GM21528 (cell line): Measurements from ENCODE around the gene OTOP2.

Experiments
- ATAC-seq: cut with Tn5 transposase; IDR thresholded peaks from one replicate; pipeline ENCODE4 v1.9.1; 2021; ENCODE audit warnings: mild to moderate bottlenecking, moderate library complexity; ENCODE audit not compliant: unreplicated experiment, low FRiP score

The OTOP2 gene

DNA sequence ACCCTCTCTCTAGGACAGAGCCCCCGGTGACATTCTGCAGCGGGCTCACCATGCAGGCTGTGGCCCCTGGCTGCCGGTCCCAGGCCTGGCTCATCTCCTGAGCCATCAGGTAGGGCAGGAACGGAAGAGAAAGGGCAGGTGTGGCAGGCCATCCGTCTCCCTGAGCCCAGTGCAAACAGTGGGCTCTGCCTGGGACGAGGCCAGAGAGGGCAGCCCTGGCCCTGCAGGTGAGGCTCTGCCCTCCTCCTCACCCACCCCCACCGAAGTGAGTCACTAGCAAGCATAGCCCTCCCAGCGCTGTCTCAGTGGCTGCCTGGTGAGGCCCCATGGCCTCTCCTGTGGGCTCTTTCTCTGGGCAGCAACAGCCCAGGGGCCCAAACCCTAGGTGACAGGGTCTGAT, 26.1 kb downstream of the OTOP2 start:
- no peak for ATAC-seq

DNA sequence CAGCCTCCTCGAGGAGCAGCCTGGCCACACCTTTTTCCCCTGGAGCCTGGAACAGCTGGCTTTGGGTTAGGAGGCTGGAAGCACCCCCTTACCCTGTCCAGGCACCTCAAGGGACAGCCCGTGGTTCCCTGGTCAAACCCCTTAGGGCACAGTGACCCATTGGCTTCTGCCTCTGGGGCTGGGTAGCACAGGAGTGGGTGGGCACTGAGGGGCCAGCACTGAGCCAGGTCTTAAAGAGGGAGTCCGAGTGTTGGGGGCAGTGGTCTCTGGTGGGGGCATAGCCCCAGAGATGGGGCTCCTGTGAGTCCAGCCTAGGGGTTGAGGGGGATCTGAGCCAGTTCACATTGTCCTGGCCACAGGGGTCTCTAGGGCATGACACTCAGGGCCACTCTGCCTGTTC, 27.0 kb downstream of the OTOP2 start:
- ATAC-seq, result no peak

DNA sequence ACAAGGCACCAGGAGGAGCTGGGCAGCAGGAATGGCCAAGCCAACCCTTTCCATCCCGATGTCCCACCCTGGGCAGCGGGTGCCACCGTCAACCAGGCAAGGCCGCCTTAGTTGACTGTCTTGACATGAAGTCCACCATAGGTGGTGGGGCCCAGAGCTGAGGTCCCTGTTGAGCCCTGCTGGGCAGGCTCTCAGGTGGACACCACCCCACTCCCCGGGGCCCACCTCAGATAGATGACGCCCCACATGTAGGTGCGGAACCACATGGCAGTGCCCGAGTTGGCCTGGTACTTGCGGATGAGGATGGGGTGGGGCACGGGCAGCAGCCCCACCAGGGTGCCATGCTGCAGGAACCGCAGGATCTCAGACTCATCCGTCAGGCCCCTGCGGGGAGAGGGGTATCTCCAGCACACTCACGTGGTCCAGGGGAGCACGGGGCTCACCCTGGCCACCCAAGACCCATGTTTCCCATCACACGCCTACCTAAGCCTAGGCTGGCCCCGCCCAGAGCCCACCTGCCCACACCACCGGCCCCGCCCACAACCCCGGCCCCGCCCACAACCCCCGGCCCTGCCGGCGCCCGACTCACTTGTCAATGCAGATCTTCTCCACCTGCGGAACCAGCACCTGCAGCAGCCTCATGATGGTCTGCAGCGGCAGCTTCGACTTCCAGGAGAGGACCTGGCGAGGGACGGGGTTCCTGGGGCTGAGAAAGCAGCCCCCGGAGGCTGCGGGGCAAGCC, 27.8 kb downstream of the OTOP2 start:
- no peak for ATAC-seq

DNA sequence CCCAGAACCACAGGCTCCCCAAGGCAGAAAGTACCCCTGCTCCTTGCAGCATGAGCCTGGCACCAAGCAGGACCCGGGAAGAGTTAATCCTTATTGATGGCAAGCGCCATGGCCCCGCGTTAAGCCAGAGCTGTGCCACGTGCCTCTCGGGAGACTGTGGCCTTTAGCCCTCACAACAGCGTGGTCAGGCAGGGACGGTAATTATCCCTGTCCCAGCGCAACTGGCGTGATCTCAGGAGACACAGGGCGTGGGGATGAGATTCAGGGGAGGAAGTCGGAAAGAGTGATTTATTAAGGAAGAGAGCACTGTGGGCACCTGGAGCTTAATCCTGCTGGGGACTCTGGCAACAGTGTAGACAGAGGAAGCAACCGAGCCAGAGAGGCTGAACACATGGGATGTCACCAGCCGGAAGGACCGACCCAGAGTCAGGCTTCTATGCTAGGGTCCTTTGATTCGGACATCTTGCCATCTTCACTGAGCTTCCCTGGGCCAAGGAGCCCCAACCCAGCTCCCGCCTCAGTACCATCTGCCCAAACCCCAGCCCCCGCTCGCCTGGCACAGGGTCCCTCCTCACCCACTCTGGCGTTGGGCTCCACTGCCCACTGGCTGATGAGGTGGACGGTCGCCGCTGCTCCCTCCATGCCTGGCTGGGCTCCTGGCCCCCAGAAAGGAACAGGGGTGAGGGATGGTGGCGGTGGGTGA, 28.5 kb downstream of the OTOP2 start:
- ATAC-seq, result no peak

DNA sequence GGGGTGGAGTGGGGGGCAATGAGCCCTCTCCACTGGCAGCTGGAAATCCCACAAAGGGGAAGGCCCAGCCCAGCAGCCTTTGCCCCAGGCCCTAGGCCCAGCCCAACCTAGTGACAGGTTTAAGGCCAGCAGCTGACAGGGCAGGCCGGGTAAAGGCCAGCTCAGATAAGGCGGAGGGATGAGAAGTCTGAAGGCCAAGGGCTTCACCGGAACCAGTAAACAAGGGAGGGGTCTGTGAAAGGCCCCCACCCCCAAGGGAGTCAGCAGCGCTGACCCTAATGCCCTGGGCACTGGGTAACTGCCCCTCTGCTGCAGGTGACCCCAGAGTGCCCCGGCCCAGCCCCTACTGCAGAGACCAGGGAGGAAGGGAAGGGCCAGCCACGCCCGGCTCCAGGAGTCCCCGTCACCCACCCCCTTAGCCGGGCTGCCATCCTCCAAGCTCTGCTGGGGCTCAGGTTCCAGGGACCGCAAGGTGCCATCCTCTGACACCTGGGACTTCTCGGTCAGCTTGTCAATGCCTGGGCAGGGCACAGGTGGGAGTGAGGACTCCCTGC, 29.1 kb downstream of the OTOP2 start:
- no peak for ATAC-seq

DNA sequence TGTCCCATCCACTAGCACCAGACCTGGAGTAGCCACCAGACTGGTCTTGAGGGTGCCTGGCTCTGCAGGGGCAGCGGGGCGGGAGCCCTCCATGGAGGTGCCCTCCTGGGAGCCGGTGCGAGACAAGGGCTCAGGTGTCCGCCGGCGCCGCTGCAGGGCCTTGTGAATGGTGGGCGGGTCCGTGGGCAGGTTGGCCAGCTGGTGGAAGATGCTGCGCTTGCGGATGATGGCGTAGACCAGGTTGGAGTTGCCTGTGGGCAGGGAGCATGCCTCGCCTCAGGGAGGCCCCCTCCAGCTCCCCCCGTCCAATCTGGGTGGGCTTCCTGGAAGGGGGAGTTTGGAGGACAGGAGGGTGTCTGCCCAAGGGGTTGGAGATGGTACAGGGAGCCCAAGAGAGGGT, 30.0 kb downstream of the OTOP2 start:
- no peak for ATAC-seq

DNA sequence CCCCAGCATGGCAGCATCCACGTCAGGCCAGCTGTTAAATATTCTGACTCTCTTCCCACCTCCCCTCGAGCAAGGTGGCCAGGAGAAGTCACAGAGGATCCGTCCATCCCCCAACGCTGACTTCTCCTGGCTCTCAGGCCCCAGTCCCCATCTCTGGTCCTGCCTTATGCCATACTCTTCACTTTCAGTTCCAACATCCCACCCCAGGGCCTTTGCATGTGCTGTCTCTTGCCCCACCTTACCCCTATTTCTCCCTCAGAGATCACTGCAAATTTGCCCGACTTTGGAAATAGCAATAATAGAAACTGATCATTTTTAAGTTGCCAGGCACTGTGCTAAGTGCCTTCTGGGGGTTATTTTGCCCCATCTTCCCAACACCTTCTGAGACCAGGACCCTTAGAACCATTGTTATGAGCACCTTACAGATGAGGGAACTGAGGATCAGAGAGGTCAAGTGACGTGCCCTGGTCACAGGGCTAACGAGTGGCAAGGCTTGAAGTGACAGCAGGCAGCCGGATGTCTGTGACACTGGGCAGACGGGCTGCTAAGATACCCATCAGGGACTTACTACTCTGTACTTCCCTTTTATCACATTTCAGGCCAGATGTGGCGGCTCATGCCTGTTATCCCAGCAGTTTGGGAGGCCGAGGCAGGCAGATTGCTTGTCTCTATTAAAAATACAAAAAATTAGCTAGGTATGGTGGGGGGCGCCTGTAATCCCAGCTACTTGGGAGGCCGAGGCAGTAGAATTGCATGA, 30.8 kb downstream of the OTOP2 start:
- ATAC-seq, result no peak

DNA sequence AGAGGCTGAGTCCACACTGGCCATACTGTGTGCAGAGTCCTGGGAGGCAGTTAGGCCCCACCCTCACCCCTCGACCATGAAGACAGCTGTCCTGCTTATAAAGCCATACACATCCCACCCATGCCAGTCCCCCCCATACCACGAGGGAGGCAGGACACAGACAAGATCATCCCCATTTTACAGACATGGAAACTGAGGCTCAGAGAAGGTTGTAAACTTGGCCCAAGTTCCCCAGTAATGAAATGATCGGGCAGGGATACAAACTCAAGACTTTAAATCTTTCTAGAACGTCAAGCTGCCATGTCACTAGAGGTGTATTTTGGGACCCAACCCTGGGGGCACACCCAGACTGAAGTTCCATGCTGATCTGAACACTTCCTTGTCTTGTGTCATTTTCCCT, 32.0 kb downstream of the OTOP2 start:
- no peak for ATAC-seq

DNA sequence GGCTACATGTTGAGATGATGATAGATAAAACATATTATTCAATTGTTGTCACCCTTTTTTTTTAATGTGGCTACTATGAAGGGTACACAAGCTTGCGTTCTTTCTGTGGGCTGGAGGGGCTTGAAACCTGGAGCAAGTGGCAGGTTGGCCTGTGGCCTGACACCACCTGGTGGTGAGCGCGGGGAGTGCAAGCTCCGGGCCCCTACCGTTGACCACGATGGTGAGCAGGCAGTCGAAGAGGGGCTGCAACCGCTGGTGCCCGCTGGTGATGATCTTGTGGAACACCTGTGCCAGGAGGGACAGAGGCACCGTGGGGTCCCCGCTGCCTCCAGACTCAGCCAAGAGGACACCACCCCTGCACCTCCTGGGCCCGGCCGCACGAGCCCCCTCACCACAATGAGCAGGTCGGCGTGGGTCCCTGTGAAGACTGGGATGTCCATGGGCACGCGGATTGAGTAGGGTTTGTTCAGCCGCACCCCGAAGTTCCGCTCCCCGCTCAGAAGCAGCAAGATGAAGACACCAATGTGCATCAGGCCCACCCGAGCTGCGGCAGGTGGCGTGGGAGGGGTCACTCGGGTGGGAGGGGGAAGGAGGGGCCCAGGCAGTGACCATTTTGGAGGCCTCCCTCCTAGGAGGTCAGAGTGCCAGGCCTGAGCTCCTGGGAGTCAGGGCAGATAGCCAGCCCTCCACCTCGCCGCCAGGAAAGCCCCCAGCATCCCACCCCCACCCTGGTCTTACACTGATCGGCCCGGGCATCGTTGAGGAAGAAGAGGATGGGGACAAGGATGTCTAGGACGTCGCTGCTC, 34.1 kb downstream of the OTOP2 start:
- no peak for ATAC-seq

DNA sequence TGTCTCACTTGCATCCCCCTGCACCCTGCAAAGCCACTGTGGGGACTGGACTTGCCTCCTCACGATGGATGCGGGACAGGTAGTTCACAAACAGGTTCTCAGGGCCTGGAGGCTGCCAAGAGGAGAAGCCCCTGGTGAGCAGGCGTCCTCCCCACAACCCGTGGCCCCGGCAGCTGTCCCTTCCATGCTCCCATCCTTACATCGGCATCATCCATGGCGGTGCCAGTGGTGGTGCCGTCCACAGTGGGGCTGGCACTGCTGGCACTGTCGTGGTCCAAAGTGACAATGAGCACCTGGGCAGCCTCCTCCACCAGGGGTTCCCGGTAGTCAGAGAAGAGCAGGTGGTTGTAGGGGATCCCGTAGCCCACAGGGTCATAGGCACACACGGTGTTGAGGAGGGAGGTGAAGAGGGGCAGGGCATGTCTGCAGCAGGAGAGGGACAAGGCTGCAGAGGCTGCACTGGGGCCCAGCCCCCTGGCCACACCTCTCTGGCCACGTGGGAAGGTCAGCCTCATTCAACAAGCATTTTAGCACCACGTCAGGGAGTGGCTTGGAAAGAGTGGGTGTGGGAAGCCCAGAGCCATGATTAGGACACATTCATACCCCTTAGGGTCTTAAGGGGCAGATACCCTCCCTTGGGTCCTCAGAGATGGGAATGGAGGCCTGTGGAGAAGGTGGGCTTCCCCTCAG, 35.9 kb downstream of the OTOP2 start:
- no peak for ATAC-seq

DNA sequence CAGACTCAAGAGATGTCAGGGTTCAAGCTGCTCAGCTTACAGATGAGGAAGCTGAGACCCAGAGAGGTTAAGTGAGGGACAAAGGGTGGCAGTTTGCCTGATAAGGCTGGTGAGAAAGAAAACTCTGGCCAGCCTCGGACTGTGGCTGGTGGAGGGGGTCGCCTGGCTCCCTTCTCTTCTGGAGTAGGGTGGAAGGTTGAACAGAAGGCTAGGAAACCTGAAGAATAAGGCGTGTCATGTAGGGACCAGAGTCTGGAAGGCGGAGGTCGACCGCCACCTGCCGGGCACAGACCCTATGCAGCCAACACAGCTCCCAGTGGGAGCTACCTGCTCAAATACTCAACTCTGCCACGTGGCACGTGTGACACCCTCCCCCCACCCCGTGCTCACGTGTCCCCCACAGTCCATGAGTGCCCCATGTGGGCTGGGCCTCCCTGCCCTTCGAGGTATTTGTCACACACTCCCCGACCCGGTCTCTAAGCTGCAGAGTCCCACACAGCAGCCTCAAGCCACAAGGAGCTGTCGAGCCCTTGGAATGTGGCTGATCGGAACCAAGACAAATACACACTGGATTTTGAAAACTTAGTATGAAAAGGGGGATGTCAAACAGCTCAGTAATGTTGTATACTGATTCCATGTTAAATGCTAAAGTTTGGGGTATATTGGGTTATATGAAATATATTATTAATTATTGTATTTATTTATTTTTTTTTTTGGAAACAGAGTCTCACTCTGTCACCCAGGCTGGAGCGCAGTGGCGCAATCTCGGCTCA, 36.7 kb downstream of the OTOP2 start:
- ATAC-seq, result no peak

DNA sequence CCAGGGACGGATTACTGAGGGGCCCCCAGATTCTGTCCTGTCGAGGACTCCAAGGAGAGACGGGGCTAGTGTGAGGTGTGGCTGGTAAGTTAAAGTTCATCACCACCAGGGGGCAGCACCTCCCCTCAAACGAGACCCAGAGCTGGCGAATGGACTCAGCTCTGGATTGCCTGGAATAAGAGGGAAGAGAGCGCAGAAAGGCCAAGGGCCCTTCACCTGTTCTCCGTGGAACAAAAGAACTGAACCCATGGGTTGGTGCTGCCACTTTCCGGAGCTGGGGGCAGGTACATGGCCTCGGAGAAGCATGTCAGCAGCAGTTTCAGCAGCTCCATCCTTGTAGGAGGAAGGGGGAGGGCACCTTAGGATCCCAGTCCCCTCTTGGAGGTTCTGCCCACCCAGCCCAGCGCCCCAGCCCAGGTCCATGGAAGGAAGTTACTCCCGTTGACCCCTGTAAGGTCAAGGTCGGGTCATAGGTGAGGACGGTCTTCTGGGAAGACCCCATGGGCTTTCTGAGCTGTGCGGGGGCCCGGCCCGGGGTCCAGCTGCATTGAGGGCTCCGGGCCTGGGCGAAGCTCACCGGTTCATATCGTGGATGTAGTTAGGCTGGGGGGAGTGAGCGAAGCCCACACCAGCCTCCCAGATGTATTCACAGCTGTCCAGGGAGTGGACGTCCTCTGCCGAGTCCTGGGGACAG, 37.7 kb downstream of the OTOP2 start:
- no peak for ATAC-seq

DNA sequence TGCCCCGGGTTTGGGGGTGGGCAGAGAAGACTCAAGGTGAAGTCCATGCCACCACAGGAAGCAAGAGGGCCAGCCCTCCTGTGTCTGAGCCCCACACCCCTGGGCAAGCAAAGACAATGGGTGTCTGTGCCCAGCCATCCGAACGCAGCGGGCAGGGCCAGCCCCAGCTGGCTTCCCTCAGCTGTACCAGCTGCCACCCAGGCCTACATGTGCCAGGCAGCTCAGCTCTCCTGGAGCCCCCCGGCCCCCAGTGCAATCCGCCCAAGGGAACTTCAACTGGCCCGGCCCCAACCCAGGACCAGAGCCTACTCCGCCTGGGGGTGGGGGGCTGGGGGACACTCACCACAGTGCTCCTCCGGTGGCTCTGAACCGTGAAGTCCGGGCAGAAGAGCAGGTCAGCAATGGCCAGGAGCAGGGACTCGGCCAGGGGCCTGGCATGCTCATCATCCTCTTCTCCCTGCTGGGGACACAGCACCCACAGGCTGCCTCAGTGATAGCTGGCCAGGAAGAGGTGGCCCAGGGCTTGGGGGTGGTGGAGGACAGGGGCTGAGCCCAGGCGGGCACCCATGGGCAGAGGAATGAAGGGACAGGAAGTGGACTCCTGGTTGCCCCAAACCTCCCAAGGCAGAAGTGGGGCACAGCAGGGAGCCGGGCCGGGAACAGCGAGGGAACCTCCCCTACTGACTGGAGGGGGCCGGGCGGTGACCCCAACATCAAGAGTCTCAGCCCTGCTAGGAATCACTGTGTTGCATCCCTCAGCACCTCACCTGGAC, 38.7 kb downstream of the OTOP2 start:
- ATAC-seq, result no peak

DNA sequence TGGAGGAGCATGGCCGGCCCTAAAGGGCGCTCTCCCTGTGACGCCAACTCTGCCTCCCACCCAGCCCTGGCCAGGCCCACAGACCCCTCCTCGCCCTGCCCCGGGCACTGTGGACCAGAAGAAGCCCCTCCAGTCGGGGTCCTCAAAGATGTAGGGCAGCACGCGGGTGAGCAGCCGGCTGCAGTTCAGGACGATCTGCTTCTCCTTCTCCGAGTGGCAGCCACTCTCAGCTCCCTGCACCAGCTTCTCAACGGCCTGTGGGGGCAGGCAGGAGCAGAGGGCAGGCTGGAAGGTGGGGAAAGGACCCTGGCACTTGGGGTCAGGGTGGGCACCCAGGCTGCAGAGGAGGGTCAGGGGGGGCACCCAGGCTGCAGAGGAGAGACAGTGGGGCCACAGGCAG, 39.6 kb downstream of the OTOP2 start:
- no peak for ATAC-seq

DNA sequence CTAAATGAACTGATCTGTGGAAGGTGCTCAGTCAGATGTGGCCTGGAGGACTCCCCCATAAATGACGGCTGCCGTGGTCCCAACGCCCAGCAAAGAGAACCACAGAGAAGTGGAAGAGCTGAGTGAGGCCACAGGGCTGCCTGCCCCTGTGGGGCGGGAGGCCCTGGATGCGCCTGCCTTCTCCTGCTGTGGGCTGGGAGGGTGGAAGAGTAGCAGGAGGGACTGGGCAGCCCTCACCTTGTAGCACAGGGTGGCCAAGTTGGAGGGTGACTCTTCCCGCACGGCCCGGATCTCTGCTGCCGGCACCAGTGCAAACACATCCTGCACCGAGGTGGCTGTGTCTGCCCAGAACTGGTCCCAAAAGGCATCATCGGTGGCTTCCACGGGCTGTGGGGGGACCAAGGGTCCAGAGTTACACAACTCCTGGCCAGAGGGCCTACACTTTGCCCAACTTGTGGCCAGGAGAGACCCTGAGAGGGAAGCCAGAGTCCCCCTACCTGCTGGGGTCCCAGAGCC, 40.2 kb downstream of the OTOP2 start:
- no peak for ATAC-seq

DNA sequence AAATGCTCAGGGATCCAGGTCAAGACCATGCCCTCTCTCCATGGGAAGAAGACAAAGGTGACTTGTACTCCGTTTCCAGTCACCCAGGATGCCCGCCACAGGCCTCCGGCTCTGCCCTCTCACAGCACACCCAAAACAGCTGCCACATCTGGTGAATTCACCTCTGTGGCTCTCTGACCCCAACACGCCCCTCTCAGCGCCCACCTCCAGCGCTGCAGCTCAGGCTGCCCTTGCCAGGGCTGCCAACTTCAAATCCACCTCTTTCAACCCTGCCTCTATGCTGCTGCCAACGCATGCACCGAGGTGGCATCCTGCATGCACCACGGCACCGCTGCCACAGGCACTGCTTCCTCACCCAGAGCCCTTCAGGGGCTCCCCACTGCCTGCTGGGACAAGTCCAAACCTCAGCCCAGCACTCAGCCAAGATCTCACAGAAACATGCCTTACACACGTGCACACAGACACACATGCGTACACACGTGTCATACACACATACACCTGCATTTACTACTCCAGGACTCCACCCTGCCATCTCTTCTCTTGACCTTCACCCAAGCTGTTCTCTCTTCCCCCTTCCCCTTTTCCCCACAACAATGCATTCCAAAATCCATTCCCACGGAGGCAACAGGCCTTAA, 41.0 kb downstream of the OTOP2 start:
- ATAC-seq, result no peak

DNA sequence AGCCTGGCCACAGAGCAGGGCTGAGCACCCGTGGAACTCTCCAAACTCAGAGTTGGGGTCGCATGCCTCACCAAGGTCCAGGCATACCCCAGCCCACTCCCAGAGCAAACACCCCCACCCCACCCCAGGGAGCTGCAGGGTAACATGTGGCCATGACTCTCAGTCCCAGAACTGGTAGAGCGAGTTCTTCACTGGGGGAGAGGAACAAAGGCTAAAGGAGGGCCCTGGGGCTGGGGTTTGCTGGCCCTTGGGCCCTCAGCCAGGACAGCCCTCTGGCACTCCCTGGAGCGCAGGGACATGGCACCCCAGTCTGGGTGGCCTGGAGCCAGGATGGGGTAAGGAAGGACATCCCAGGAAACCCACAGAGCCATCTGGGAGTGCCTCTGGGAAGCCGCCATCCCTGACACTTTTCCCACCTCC, 44.3 kb downstream of the OTOP2 start:
- no peak for ATAC-seq
